Middle frontal gyrus (tissue), 1 donor: Measurements from ENCODE around the gene HMX3.

Experiments used
- DNase-seq: peaks from one replicate; pipeline ENCODE4 v3.0.0-alpha.2; 2015; ENCODE audit warnings: low spot score; ENCODE audit errors: extremely low spot score

HMX3 gene

DNA sequence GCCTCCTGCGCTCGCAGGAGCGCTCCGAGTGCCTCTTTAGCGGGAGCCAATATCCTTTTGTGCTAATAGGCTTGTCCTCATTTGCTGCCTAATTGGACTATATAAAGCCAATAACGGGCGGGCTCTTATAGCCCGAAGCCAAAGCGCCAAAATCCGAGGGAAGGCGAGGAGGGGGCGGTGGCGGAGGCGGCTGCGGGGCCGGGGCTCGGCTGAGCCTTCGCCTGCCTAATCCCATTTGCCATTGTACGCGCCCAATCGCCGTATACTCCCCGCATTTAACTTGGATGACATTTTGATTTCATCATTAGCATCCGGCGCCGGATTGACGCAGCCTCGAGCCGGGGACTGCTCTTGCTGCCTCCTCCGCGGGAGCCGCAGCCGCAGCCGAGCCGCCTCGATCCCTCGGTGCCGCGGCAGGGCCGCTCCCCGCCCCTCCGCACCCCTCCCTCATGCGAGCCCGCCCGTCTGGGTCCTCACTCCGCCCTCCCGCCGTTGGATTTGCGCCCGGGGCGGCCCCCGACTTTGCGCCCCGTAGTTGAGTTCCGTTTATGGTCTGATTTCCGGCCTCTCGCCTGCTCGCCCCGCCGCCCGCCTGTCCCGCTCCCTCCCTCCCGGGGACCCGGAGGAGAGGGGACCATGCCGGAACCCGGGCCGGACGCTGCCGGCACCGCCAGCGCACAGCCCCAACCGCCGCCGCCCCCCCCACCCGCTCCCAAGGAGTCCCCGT is at the start of gene HMX3:
HMX3 (plus strand) TSS at position 556 of the 727 bp plus-strand sequence; CDS start at position 637, 81 bp downstream.
- DNase-seq, result no peak

DNA sequence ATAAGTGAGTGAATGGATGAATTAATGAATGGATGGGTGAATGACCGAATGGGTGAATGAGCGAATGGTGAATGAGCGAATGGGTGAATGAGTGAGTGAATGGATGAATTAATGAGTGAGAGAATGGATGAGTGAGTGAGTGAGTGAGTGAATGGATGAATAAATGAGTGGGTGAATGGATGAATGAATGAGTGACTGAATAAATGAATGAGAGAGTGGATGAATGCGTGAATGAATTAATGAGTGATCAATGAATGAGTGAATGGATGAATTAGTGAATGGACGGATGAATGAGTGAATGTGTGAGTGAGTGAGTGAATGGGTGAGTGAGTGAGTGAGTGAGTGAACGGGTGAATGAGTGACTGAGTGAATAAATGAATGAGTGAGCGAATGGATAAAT is 49.5 kb upstream of the HMX3 start:
- DNase-seq, result no peak

DNA sequence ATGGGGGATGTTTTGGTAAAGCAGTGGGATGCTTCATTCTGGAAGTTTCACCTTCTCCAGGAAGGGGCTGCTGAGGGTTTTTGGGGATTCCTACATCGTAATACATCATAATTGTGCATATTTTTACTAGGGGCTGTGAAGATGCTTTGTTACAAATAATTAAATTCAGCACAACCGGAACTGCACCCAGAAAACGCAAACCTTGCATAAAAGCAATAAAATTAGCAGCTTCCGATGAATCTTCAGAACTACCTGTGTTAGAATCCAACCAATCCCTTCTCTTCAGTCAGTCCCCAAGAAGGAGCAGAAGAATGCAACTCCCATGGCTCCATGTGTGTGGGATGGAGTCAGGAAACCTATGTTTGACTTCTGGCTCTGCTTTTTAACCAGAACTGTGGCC is 48.4 kb upstream of the HMX3 start:
- DNase-seq, result no peak

DNA sequence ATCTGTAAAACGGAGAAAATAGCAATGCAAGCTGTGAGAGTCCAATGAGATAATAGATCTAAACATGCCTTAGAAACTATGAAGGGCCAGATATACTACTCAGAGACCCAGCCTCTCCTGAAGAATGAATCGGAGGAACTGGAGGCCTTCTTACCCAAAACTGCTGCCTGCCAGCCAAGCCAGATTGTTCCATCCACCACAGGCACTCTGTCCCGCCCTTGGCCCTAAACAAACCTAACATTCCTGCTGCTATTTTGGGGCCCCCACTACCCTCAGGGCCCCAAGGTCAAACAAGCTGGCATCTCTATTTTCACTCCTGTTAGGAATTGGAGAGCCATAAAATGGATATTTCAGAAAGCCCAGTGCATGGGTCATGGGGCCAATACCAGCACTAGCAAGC is 48.0 kb upstream of the HMX3 start:
- no peak for DNase-seq

DNA sequence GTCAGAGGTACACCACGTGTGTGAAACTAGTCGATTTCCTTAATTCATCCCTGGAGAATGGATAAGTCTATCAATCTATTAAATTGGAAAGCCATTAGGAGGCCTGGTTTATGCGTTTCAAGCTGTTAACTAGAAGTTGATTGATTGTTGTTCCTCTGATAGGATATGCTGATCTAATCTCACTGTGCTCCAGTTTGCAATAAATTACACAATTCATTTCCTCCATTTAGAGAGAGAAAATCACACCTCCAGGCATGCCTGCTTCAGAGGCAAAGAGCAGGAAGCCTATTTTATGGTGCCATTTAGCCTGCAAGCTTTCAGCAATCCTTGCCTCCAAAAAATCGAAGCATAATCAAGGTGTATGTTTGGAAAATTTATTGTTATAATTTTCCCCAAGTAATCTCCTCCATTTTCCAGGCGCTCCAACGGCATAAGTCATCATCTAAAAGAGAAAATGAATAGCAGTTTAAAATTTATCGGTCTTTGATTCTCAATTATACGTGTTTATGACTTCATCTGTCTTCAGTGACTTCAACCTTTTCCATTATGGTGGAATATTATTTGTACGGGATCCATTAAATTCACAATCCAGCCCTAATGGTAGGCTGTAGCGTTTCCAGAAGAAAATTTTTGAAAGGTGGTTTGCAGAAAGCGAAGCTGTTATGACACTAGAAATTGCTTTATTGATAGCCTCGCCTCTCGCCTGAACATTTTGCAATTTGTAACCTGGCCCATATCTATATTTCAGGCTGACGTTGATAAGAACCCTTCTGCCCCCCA is 42.9 kb upstream of the HMX3 start:
- DNase-seq, result no peak

DNA sequence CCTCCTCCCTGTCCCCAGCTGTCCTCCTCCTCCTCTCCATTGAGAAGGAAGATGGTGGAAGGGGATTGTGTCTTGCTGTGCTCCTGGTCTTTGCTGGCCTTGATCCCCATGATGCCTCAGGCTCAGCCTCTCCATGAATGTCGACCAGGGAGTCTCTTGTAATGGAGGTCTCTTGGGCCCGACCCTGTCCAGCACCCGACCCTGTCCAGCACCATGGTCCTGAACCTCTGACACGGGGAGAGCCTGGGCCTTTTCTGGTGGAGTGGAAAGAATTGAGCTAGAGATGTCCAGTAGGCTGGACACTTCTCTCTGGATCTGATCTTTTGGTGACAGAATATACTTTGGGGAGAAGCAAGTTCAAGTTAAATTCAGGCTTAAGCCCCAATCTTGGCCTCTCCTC is 42.3 kb upstream of the HMX3 start:
- no peak for DNase-seq

DNA sequence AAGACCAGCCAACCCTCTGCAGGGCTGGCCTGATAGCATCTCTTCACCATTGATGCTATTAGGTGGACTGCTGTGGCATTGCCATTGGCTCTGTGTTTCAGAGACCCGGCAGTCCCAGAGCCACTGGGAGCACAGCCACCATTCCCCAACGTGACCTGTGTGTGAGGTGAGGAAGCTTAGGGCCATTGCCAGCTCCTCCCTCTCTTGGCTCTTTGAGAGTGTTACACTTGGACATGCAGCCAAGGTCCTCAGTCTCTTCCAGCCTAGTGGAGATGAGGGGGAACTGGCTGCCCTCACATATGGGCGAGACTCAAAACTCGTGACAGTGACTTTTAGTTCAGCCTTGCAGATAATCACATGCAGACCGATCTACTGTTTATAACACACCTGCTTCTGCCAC is 39.3 kb upstream of the HMX3 start:
- no peak for DNase-seq

DNA sequence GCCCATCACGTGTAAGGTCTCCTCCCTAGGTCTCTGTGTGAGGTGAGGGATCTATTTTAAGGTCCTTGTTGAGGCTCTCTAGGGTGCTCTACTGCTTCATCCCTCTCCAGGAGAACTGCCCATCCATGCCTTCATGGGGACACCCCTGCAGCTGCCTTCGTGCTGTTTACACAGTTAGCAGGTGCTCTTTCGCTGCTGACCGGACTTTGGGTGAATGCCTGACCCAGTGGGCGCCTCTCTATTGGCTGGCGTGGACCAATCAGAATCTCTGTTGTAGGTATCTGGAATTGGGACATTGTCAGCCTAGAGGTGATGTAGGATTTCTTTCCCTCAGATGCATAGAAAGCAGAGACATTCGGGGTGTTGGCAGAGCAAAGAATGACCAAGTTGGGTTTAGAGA is 38.7 kb upstream of the HMX3 start:
- no peak for DNase-seq

DNA sequence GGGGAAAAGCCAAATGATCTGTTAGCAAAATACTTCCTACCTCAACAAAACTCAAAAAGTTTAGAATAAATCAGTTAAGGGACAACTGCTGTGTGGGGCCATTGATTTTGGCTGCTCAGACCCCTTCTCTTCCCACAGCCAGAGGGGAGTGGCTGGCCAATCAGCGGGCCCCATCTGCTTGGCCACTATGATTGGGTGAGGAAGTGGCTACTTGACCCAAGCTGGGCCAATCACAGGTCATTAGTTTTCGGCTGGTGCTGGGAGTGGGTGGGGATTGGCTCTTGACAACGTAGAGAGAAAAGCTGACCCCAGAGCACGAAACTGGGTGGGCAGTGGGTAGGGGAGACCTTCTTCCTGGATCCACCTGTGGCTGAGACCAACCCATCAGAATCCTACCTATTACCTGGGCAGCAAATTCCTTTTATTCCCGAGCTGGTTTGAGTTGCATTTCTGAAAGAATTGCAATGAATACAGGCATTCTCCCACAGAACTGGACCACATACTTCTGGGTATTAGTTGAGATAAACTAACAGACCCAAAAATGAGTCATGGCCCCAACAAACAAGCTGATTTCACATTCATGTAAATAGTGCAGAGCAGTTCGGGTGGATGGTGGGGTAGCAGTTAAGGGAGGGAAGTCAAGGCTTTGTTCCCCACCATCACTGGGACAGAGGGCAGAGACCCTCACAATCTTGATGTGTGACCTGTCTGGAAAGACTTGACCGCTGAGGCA is 35.6 kb upstream of the HMX3 start:
- no peak for DNase-seq

DNA sequence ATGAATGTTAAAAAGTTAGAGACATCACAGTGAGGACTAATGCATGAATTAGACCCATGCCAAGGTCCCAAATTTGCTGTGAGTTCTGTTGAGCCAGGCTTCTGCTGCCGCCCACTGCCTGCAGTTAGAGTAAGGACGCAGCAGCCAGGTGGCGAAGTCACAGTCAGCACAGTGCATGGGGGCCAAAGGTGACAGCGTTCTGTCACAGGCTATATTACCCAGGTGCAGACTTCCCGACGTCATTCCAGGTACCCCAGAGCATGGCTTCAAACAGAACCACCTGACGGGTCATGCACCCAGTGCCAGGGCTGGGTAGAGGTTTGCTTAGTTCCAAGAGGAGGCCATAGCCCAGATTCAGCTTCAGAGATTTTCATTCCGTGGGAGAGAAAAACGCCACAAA is 33.9 kb upstream of the HMX3 start:
- DNase-seq, result no peak

DNA sequence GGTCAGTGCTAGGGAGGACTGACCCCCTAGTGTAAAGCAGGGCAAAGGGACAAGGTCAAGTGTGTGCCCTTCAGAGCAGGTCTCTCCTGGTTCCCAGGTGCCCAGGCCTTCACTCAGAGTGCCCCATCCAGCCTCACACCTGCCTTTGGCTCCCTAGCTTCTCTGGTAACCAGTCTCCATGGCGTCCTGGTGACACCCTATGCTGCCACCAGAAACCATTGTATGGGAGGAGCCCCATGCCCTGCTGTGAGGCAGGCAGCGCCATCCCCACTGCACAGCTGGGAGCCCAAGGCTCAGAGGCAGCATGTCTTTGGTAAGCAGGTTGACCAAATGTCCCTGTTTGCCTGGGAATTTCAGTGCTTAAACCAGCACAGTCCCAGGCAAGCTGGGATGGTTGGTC is 33.1 kb upstream of the HMX3 start:
- DNase-seq, result no peak

DNA sequence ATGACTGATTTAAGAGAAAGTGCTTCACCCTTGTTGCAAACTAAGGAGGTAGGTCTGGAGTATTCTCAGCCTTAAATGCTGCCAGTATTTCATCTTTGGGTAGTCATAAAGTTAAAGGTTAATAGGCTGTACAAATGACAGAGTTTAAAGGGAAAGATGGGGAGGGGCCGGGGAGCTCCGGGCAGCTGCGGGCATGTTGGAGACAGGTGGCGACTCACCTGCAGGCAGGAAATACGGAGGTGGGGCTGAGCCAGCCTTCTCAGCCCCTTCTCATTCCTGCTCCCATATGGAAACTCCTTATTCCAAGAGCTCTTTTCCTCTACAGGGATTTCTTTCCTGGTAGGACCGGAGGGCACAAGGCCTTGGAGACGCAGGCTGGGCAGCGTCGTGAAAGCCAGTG is 31.8 kb upstream of the HMX3 start:
- no peak for DNase-seq

DNA sequence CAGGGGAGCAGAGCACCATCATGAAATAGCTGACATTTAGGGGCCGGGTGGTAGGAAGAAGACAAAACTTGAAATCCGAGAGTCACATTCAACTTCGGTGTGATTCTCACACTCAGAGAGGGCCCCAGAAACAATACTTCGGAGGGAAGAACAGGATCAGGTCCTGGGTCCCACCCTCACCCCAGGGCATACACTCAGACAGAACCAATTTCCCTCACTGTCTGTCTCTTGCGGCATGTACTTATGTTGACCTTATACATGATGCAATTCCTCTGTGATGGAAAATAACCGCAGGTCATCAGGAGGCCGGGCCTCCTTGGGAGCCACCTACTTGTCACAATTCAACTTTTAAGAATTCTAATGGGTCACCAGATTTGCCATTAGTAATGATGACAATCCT is 26.3 kb upstream of the HMX3 start:
- DNase-seq, result no peak

DNA sequence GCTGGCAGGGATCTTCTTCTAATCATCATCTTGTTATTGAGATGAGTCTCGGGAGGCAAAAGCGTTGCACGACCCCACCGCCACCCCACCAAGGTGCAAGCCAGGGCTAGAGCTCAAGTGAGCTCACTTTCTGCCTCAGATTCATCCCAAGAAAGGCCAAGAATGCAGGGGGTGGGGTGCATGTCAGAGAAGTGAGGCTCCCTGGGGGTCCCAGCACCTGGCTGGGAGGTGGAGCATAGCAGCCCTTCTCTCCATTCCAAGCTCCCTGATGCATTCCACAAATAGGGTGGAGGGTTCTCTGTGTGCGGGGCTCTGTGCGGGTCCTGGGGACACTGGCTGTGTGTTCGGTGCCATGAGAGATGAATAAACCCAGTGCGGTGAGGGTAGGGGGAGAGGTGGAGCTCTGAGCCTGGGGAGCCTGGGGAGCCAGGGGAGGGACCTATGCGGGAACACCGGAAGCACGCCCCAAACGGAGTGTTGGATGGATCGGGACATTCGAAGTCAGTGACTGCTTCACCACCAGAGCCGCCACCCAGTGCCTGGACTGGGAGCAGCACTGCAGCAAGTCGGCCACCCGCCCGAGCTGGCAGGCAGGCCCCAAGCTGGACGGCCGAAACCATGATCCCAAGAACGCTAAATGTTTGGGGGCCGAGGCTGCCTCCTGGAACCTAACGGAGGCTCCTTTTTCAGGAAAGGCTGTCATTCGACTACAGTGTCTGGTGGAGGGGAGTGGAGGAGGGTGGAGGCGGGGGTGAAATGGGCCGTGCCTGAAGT is 17.9 kb upstream of the HMX3 start:
- no peak for DNase-seq

DNA sequence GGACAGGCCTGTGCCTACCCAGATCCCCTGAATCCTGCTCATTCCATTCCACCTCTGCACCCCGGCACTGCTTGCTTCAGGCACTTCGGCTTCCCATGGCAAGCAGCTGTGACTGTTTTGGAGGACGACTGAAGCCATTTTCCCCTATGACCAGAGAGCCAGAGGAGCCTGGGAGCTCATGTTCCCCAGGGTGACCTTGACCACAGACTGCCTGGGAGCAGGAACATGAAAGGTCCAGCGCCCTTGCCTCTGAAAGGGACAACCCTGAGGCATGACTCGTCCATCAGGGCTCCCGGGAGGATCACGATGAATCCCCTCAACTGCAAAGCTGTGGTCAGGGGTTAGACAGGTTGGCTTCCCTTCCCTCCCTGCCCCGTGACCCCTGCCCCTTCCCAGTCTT is 16.7 kb upstream of the HMX3 start:
- no peak for DNase-seq

DNA sequence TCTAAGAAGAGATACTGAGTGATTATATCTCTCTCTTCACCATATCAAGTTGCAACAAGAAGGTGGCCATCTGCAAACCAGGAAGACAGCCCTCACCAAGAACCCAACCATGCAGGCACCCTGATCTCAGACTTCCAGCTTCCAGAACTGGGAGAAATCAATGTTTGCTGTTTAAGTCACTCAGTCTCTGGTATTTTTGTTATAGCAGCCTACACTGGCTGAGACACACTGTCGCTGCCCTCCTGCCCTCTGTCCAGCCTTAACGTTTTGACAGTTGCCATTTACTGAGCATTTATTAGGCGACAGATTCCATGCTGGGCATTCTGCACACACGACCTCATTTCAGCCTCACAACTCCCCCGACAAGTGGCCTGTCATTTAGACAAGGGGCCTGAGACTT is 9.5 kb upstream of the HMX3 start:
- DNase-seq, result no peak

DNA sequence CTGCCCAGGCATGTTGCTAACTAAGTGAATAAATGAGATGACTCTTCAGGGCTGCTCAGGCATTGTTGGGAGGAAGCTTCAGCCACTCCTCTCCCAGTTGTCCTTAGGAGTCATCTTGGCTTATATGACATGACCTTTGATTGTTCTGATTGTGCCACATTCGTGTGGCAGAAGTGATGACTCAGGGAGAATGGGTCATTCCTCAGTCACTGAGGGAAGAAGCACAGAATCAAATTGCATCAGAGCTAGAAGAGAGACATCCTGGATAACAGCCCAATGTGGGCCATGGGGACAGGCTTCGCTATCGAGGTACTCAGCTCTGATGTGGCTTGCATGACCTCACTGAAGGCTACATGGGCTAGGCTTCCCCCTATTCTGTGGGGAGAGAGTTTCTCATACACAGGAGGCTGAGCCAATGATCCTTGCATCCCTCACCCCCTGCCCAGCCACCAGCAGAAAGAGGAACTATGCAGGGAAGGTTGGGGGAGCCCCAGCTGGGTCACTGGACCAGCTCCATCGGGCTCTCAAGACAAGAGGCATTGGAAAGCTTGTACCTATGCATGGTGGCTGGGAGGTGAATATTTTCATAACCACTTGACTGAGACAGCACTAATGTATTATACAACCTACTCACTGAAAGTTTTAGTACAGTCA is 6.0 kb upstream of the HMX3 start:
- DNase-seq, result no peak

DNA sequence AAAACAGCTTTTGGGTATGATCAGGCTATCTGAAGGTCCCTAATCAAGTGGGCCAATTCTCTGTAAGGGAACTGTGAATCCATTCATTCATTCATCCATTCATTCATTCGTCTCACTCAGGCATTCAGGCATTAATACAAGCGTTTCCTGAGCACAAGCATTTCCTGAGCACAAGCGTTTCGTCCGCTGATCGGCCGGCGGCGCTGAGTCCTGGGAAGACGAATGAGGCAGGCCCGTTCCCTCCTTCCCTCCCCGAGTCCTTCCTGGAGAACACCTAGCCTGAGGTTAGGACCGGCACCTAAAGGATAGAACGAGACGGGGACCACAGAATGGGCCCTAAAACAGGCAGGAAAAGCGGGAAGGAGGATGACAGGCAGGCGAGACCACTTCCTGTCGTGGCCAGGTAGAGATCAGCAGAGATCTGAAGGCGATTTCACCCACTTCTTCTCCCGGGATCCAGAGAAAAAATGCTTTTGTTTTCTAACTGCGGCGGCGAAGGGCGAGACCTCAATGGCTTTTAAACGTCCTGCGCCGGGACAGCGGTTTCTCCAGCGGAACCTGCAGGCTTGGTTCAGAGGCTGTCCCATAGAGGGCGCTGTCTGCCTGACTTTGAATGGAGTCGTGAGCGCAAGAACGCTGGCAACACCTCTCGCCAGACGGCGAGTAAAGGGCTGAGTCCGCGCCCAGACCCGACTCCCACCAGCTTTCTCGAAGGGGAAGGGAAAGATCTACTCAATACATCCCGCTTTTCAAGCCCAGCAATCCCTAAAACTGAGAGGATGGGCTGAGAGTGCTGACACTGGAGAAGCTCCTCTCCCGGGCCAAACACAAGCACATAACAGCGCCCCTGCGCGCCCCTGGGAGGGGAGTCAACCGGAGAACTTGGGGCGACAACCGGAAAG is 2.9 kb upstream of the HMX3 start:
- peak; percentile 65 for DNase-seq

DNA sequence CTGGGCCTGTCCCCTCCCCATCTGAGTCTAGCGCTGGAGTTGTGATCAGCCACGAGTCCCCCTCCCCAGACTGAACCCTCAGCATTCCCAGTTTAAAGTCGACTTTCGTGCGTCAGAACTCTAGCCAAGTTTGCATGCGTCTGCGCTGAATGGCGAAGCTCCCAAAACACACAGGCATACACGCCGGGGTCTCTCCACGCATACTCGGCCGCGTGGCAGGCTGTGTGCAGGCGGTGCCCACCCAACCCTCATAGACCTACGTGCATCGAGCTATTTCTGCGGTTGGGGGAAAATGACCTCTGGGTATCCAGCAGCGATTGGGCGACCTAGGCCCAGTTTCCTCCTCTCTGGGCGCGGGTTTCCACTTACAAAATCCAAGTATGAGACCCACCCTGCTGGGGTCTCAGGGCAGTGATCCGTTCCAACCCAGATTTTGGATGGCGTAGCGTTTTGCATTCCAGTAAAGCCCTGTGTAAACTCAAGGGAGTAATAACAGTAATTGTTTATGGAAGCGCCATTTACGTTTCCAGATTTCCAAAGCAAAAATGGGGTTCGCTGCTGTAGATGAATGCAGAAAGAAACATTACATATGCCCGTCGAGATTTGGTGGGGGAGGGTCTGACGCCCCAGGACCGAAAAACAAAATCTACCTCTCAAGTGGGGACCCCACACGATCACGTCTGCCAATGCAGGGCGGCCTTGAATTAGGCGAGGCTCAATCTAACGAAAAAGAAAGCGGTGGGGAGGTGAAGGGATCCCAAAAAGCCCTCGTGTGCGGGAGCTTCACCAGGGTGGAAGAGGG is 2.0 kb upstream of the HMX3 start:
- DNase-seq, result no peak
